Endothelial cell of umbilical vein (primary cell): ENCODE data around the gene CHRNA1. TPM values are rescaled to one million over a fixed set of nuclear protein-coding genes. Genes with fewer than 3 reads are reported as not detected.

ENCODE experiments used
- BruUV-seq: library from RNA; stranded (reverse); fragments of 400-500 nt; replicated peaks from 2 replicates; lab custom pipeline; 2021; lab: Mats Ljungman, UMichigan
- CTCF ChIA-PET: fragments of 300-600, 350-600 bp; sonication (Branson Sonifier 250); formaldehyde crosslinking; loops from one replicate; lab custom pipeline; 2021; ENCODE audit warnings: antibody characterized with exemption, inconsistent platforms; lab: Charles Lee
- POLR2A ChIA-PET: fragments of 300-600, 350-600 bp; sonication (Branson Sonifier 250); formaldehyde crosslinking; loops from one replicate; lab custom pipeline; 2021; ENCODE audit warnings: antibody characterized with exemption, inconsistent platforms; lab: Charles Lee
- DNase-seq: peaks from one replicate; pipeline ENCODE4 v3.0.0-alpha.2; 2011; ENCODE audit warnings: low read depth, low spot score
- FAIRE-seq: peaks from 2 replicates; lab custom pipeline; 2011; peaks lifted over from hg19 to GRCh38; lab: Jason Lieb, UNC
- H2AFZ ChIP-seq: 2 replicates; pipeline ENCODE4 v1.6.0; 2012; ENCODE audit warnings: low read depth, low read length, control low read depth, inconsistent platforms
- H3K27ac ChIP-seq: 2 replicates; pipeline ENCODE4 v1.5.1; 2011; ENCODE audit warnings: low read depth, mild to moderate bottlenecking, control low read depth, low read length, moderate library complexity; ENCODE audit not compliant: insufficient read depth
- H3K27me3 ChIP-seq, 2 experiments: 2 replicates each; pipeline versions ENCODE4 v1.6.0 to v1.6.1; 2011; ENCODE audit warnings: low read length in 2 of 2, mixed read lengths in 1 of 2; ENCODE audit not compliant: control insufficient read depth in 2 of 2, insufficient read depth in 2 of 2
- H3K36me3 ChIP-seq, 2 experiments: 2 replicates in 1 of 2; 3 replicates in 1 of 2; pipeline ENCODE4 v1.5.1; 2011; ENCODE audit warnings: low read length in 2 of 2, mild to moderate bottlenecking in 1 of 2, moderate library complexity in 1 of 2; ENCODE audit not compliant: control insufficient read depth in 2 of 2, insufficient read depth in 2 of 2; ENCODE audit errors: extremely low read depth in 1 of 2
- H3K4me1 ChIP-seq: 3 replicates; pipeline ENCODE4 v1.5.1; 2011; ENCODE audit warnings: mild to moderate bottlenecking, low read length; ENCODE audit not compliant: control insufficient read depth, insufficient read depth; ENCODE audit errors: extremely low read depth
- H3K4me2 ChIP-seq: 2 replicates; pipeline ENCODE4 v1.6.1; 2011; ENCODE audit warnings: low read length, control low read depth, mixed read lengths; ENCODE audit not compliant: insufficient read depth
- H3K4me3 ChIP-seq, 3 experiments: fragments of 200-600 bp in 1 of 3; sonication (generic), shearing (Covaris generic) in 1 of 3; replicated peaks in 1 of 3; 2 replicates each; pipeline ENCODE4 v1.5.1; 2011 to 2016; ENCODE audit warnings: control low read depth in 3 of 3, low read length in 3 of 3, mild to moderate bottlenecking in 2 of 3, inconsistent platforms in 1 of 3, low read depth in 1 of 3, moderate library complexity in 1 of 3; ENCODE audit not compliant: insufficient read depth in 1 of 3
- H3K79me2 ChIP-seq: 2 replicates; pipeline ENCODE4 v1.6.0; 2012; ENCODE audit warnings: low read length, inconsistent platforms; ENCODE audit not compliant: control insufficient read depth, insufficient read depth
- H3K9ac ChIP-seq: replicated peaks from 2 replicates; pipeline ENCODE3; 2011; ENCODE audit warnings: low read length, control low read depth; ENCODE audit not compliant: insufficient read depth; ENCODE audit errors: extremely low read depth
- H3K9me1 ChIP-seq: replicated peaks from 3 replicates; pipeline ENCODE4 v1.6.0; 2011; ENCODE audit warnings: mild to moderate bottlenecking, low read length; ENCODE audit not compliant: control insufficient read depth, insufficient read depth; ENCODE audit errors: extremely low read depth
- H3K9me3 ChIP-seq: replicated peaks from 2 replicates; pipeline ENCODE4 v1.5.1; 2012; ENCODE audit warnings: low read length, inconsistent platforms; ENCODE audit not compliant: control insufficient read depth, insufficient read depth
- H4K20me1 ChIP-seq: replicated peaks from 2 replicates; pipeline ENCODE3; 2011; ENCODE audit warnings: mild to moderate bottlenecking, low read length; ENCODE audit not compliant: control insufficient read depth, insufficient read depth; ENCODE audit errors: extremely low read depth
- EZH2 ChIP-seq: IDR thresholded peaks from 2 replicates; pipeline ENCODE4 v1.6.1; 2012; ENCODE audit warnings: borderline replicate concordance, low read depth, mild to moderate bottlenecking, moderate library complexity, low read length, inconsistent platforms; ENCODE audit not compliant: severe bottlenecking
- FOS ChIP-seq: IDR thresholded peaks from 2 replicates; pipeline ENCODE4 v1.6.1; 2011; ENCODE audit warnings: mild to moderate bottlenecking, low read length, moderate library complexity, borderline replicate concordance; ENCODE audit not compliant: insufficient read depth
- GATA2 ChIP-seq: IDR thresholded peaks from 2 replicates; pipeline ENCODE4 v1.7.0; 2011; ENCODE audit warnings: low read depth, mild to moderate bottlenecking, moderate library complexity, mixed read lengths, low read length; ENCODE audit not compliant: insufficient read length, insufficient read depth
- JUN ChIP-seq: IDR thresholded peaks from 2 replicates; pipeline ENCODE4 v1.6.1; 2011; ENCODE audit warnings: borderline replicate concordance, low read depth; ENCODE audit not compliant: insufficient read length, insufficient read depth
- MYC ChIP-seq: IDR thresholded peaks from one replicate; pipeline ENCODE4 v1.6.1; 2011; ENCODE audit warnings: mild to moderate bottlenecking, low read depth, low read length
- POLR2A ChIP-seq: IDR thresholded peaks from 2 replicates; pipeline ENCODE4 v1.6.1; 2012; ENCODE audit warnings: low read depth, mild to moderate bottlenecking, control low read depth, low read length
- POLR2AphosphoS5 ChIP-seq: IDR thresholded peaks from 2 replicates; pipeline ENCODE4 v1.6.1; 2012; ENCODE audit warnings: low read depth, mild to moderate bottlenecking, control low read depth, low read length, moderate library complexity; ENCODE audit not compliant: insufficient read depth
- dilution Hi-C: fragments of 300-500 bp; cut with MboI; formaldehyde crosslinking; loops from one replicate; pipeline ENCODE4 v1.15.0; 2019; ENCODE audit warnings: low sequenced_read_pairs; ENCODE audit not compliant: extremely low pct_ligation_motif_present
- intact Hi-C: fragments of 100-400 bp; cut with micrococcal nuclease; formaldehyde crosslinking; loops from one replicate; pipeline ENCODE4 v1.10.0; 2022
- polyA plus RNA-seq, 4 experiments: library from polyadenylated mRNA; depleted of rRNA in 3 of 4; stranded (reverse) in 3 of 4; unstranded in 1 of 4; fragments of >200 nt; gene quantifications; 2 replicates each; pipeline versions ENCODE4 v1.2.1 to v1.2.3, GENCODE V29; 2011 to 2012; ENCODE audit warnings: missing spikeins in 1 of 4
- total RNA-seq: library from RNA; stranded (reverse); gene quantifications from 2 replicates; pipeline ENCODE4 v1.2.3, GENCODE V29; 2021
- TF ChIP-seq, protein P1 (sequence below): IDR thresholded peaks from 2 replicates; pipeline ENCODE4 v1.6.1; 2011; ENCODE audit not compliant: insufficient read depth, insufficient read length
- TF ChIP-seq, protein P2 (sequence below), 2 donors: IDR thresholded peaks; 1 replicate in 1 of 2; 2 replicates in 1 of 2; pipeline ENCODE4 v1.5.1; 2011; ENCODE audit warnings: low read length in 2 of 2, mild to moderate bottlenecking in 2 of 2, moderate library complexity in 2 of 2, control low read depth in 1 of 2, inconsistent platforms in 1 of 2, low read depth in 1 of 2; ENCODE audit not compliant: insufficient read depth in 1 of 2; ENCODE audit errors: extremely low read depth in 1 of 2

The CHRNA1 gene
- total and polyA plus RNA-seq, 2 donors (not counting 3 experiments of a cell fraction or from before 2014, with no cell fraction given): 11.3 to 18.2 TPM

DNA sequence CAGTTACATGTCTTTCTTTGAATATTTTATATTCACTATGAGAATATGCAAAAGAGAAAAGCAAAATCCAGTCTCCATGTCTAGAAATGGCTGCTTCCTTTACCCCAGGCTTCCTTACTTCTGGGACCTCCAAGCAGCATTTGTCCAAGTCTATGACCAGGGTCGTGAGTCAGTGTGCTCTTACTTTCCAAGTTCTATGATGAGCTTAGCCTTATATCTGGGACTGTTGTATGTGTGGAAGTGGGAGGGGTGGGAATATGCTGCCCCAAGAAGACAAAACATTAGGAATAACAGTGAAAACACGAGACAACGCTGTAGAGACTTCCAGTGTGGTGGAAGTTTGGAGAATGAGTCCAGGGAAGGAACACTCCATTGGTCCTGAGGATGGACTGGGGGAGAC is 21.2 kb upstream of the CHRNA1 start:
- no peaks in the 10 kb centered on the region for H3K9me1 ChIP-seq
- TF ChIP-seq POLR2AphosphoS5: no peak
- TF ChIP-seq POLR2A: no peak
- TF ChIP-seq FOS: no peak
- TF ChIP-seq MYC: no peak
- no peak for TF ChIP-seq EZH2
- no peak for TF ChIP-seq GATA2
- TF ChIP-seq, protein P1, sequence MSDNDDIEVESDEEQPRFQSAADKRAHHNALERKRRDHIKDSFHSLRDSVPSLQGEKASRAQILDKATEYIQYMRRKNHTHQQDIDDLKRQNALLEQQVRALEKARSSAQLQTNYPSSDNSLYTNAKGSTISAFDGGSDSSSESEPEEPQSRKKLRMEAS: no peak
- no peak for TF ChIP-seq JUN
- TF ChIP-seq, protein P2, sequence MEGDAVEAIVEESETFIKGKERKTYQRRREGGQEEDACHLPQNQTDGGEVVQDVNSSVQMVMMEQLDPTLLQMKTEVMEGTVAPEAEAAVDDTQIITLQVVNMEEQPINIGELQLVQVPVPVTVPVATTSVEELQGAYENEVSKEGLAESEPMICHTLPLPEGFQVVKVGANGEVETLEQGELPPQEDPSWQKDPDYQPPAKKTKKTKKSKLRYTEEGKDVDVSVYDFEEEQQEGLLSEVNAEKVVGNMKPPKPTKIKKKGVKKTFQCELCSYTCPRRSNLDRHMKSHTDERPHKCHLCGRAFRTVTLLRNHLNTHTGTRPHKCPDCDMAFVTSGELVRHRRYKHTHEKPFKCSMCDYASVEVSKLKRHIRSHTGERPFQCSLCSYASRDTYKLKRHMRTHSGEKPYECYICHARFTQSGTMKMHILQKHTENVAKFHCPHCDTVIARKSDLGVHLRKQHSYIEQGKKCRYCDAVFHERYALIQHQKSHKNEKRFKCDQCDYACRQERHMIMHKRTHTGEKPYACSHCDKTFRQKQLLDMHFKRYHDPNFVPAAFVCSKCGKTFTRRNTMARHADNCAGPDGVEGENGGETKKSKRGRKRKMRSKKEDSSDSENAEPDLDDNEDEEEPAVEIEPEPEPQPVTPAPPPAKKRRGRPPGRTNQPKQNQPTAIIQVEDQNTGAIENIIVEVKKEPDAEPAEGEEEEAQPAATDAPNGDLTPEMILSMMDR (IDR thresholded peaks at IDR 0.05; ENCODE audit: extremely low read depth in 1 of 2, insufficient read depth in 1 of 2, low read depth in 1 of 2, low read length in 2 of 2): no peak
- DNase-seq (no peak), FAIRE-seq (no peak)
- intact Hi-C loops: no loop called here
- H2AFZ ChIP-seq: peak overlapping the region; percentile 9
- BruUV-seq: no TSS peak
- no peaks in the 10 kb centered on the region for H3K79me2 ChIP-seq
- POLR2A ChIA-PET: no interaction called here
- no peak overlapping the region for H3K4me3 ChIP-seq
- no peaks in the 10 kb centered on the region for H3K9me3 ChIP-seq
- H3K27ac ChIP-seq: peak overlapping the region; percentile 25
- CTCF ChIA-PET: interaction anchor here (1.0 to 3.2 kb wide), 3 partner anchors 10 to 37 kb away, joined by 5 to 8 read pairs (median 7); no protein-coding TSS in a partner anchor
- H3K4me1 ChIP-seq: peaks cover 13% of the 10 kb centered on the region
- no peaks in the 10 kb centered on the region for H4K20me1 ChIP-seq
- H3K4me2 ChIP-seq: no peak overlapping the region
- no peaks in the 10 kb centered on the region for H3K27me3 ChIP-seq
- dilution Hi-C loops: no loop called here
- no peaks in the 10 kb centered on the region for H3K36me3 ChIP-seq
- H3K9ac ChIP-seq: no peak overlapping the region
